ENCODE data around the gene LRRC19.

Gene LRRC19

DNA sequence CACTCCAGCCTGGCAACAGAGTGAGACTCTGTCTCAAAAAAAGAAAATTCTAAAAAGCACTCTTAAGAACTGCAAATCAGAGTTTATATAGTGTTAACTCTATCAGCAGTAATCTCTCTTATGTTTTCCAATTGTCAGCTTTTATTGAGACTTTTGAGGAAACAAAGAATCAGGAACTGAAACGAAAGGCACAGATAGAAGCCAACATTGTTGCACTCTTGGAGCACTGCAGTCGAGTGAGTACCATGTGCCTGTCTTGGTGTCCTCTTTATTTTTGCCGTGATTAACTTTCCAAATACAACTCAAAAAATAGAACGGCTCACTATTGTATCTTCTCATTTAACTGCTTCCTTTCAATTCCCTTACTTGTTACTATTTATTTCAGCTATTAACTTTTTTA is 41.7 kb upstream of the LRRC19 start:
- H3K79me1 ChIP-seq (ENCODE audit: low read depth, low read length), result no peaks in the 10 kb centered on the region
- no CpG with 5 or more reads among the region's 4 CpGs for WGBS, 2 donors (ENCODE audit: extremely low coverage in 2 of 2, insufficient read length in 2 of 2, insufficient replicate concordance in 1 of 2)
- no peak overlapping the region for H2BK5ac ChIP-seq (ENCODE audit: low read length)
- H4K8ac ChIP-seq (ENCODE audit: low read depth, low read length), result no peak overlapping the region
- no peak overlapping the region for H2AFZ ChIP-seq (ENCODE audit: low read length)
- no peak overlapping the region for H3K4ac ChIP-seq (ENCODE audit: low read length)
- peaks cover 3 to 32% of the 10 kb centered on the region in 2 donors for H3K36me3 ChIP-seq (replicated peaks in 1 of 2; ENCODE audit: control insufficient read depth in 2 of 2, insufficient read depth in 2 of 2, low read length in 2 of 2)
- H3K9me3 ChIP-seq (replicated peaks in 1 of 2; ENCODE audit: control insufficient read depth in 2 of 2, insufficient read depth in 1 of 2, low read depth in 1 of 2, low read length in 2 of 2), result no peaks in the 10 kb centered on the region
- no peak overlapping the region for H3K23ac ChIP-seq (ENCODE audit: low read depth, low read length, poor library complexity)
- H3K14ac ChIP-seq (ENCODE audit: low read length), result no peak overlapping the region
- H2BK12ac ChIP-seq (ENCODE audit: low read length), result no peak overlapping the region
- H2BK15ac ChIP-seq (ENCODE audit: low read length), result no peak overlapping the region
- no peaks in the 10 kb centered on the region for H3K4me1 ChIP-seq (ENCODE audit: control insufficient read depth in 2 of 2, insufficient read depth in 1 of 2, low read depth in 1 of 2, low read length in 2 of 2)
- no peaks in the 10 kb centered on the region for H3K27me3 ChIP-seq (ENCODE audit: control insufficient read depth in 3 of 3, insufficient read depth in 3 of 3, low read depth in 1 of 3, low read length in 3 of 3)
- H3K4me3 ChIP-seq (ENCODE audit: low read length in 2 of 2), result no peak overlapping the region
- no peak overlapping the region for H3K9ac ChIP-seq (ENCODE audit: low read depth, low read length, poor library complexity)
- DNase-seq (ENCODE audit: low spot score), result no peak
- H4K91ac ChIP-seq (ENCODE audit: low read depth, low read length, poor library complexity), result no peak overlapping the region
- no peak overlapping the region for H3K18ac ChIP-seq (ENCODE audit: low read length)
- H3K27ac ChIP-seq (replicated peaks; ENCODE audit: low read length), result no peak overlapping the region
- no peak overlapping the region for H2BK120ac ChIP-seq (ENCODE audit: low read depth, low read length)
- no peak overlapping the region for H2AK5ac ChIP-seq (ENCODE audit: low read depth, low read length)
- H3K4me2 ChIP-seq (ENCODE audit: insufficient read depth, low read length, poor library complexity, severe bottlenecking), result no peak overlapping the region

DNA sequence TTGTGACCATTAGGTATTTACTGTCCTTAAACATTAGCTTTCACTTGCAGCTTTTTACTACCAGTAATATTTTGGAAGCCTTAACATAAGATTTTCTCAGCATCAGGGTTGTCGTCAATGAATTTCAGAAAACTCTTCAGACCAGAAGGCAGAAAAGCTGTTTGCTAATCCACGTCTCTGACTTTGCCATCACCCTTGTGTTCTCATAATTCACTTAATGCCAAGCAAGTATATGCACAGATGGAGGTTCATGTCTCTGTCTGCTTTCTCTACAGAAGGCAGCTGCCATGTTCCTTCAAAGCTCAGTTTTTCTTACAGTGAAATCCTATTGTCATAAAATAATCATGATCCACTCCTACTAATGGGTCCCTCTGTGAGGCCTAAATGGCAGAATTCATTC is 37.7 kb upstream of the LRRC19 start:
- Histone ChIP-seq H2BK12ac (ENCODE audit: low read length) (no peak overlapping the region), H2BK5ac (ENCODE audit: low read length) (no peak overlapping the region), H3K4ac (ENCODE audit: low read length) (no peak overlapping the region), H3K18ac (ENCODE audit: low read length) (no peak overlapping the region), H3K9ac (ENCODE audit: low read depth, low read length, poor library complexity) (no peak overlapping the region), H3K4me3 (ENCODE audit: low read length in 2 of 2) (no peak overlapping the region), H3K23ac (ENCODE audit: low read depth, low read length, poor library complexity) (no peak overlapping the region), H2BK15ac (ENCODE audit: low read length) (no peak overlapping the region), H3K36me3 (replicated peaks in 1 of 2; ENCODE audit: control insufficient read depth in 2 of 2, insufficient read depth in 2 of 2, low read length in 2 of 2) (peaks cover 0 to 13% of the 10 kb centered on the region in 2 donors), H3K79me1 (ENCODE audit: low read depth, low read length) (no peaks in the 10 kb centered on the region), H2AK5ac (ENCODE audit: low read depth, low read length) (no peak overlapping the region), H2AFZ (ENCODE audit: low read length) (no peak overlapping the region), H3K4me1 (ENCODE audit: control insufficient read depth in 2 of 2, insufficient read depth in 1 of 2, low read depth in 1 of 2, low read length in 2 of 2) (no peaks in the 10 kb centered on the region), H2BK120ac (ENCODE audit: low read depth, low read length) (no peak overlapping the region), H3K27ac (replicated peaks; ENCODE audit: low read length) (no peak overlapping the region), H3K14ac (ENCODE audit: low read length) (no peak overlapping the region), H4K8ac (ENCODE audit: low read depth, low read length) (no peak overlapping the region), H3K27me3 (ENCODE audit: control insufficient read depth in 3 of 3, insufficient read depth in 3 of 3, low read depth in 1 of 3, low read length in 3 of 3) (no peaks in the 10 kb centered on the region), H3K4me2 (ENCODE audit: insufficient read depth, low read length, poor library complexity, severe bottlenecking) (no peak overlapping the region), H4K91ac (ENCODE audit: low read depth, low read length, poor library complexity) (no peak overlapping the region), H3K9me3 (replicated peaks in 1 of 2; ENCODE audit: control insufficient read depth in 2 of 2, insufficient read depth in 1 of 2, low read depth in 1 of 2, low read length in 2 of 2) (no peaks in the 10 kb centered on the region)
- no peak for DNase-seq (ENCODE audit: low spot score)
- no CpG with 5 or more reads among the region's 2 CpGs for WGBS, 2 donors (ENCODE audit: extremely low coverage in 2 of 2, insufficient read length in 2 of 2, insufficient replicate concordance in 1 of 2)

DNA sequence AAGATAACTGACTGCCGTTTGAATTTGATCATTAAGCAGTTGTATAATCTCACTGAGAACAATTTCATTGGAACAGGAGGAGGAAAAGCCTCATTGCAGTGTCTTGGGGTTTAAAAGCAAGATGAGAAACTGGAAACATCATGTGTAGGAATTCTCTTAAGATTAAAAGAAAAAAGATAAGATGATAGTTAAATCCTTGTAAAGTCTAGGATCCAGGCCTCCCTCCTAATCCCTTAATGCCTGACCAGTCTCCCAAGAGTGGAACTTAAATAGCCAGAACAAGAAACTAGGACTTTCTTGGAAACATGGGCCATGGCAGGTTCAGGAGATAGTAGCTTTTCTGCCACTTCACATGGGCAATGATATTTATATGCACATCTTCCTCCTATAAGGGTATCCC is 37.0 kb upstream of the LRRC19 start:
- no peak overlapping the region for H2AK5ac ChIP-seq (ENCODE audit: low read depth, low read length)
- H2BK15ac ChIP-seq (ENCODE audit: low read length), result no peak overlapping the region
- no peak overlapping the region for H2BK12ac ChIP-seq (ENCODE audit: low read length)
- DNase-seq (ENCODE audit: low spot score), result no peak
- H2AFZ ChIP-seq (ENCODE audit: low read length), result no peak overlapping the region
- H3K27me3 ChIP-seq (ENCODE audit: control insufficient read depth in 3 of 3, insufficient read depth in 3 of 3, low read depth in 1 of 3, low read length in 3 of 3), result no peaks in the 10 kb centered on the region
- no peaks in the 10 kb centered on the region for H3K4me1 ChIP-seq (ENCODE audit: control insufficient read depth in 2 of 2, insufficient read depth in 1 of 2, low read depth in 1 of 2, low read length in 2 of 2)
- no CpG with 5 or more reads among the region's 1 CpG for WGBS, 2 donors (ENCODE audit: extremely low coverage in 2 of 2, insufficient read length in 2 of 2, insufficient replicate concordance in 1 of 2)
- peaks cover 2 to 13% of the 10 kb centered on the region in 2 donors for H3K36me3 ChIP-seq (replicated peaks in 1 of 2; ENCODE audit: control insufficient read depth in 2 of 2, insufficient read depth in 2 of 2, low read length in 2 of 2)
- H3K4me2 ChIP-seq (ENCODE audit: insufficient read depth, low read length, poor library complexity, severe bottlenecking), result no peak overlapping the region
- H2BK120ac ChIP-seq (ENCODE audit: low read depth, low read length), result no peak overlapping the region
- no peaks in the 10 kb centered on the region for H3K79me1 ChIP-seq (ENCODE audit: low read depth, low read length)
- no peak overlapping the region for H3K9ac ChIP-seq (ENCODE audit: low read depth, low read length, poor library complexity)
- H3K18ac ChIP-seq (ENCODE audit: low read length), result no peak overlapping the region
- H3K27ac ChIP-seq (replicated peaks; ENCODE audit: low read length), result no peak overlapping the region
- H3K4me3 ChIP-seq (ENCODE audit: low read length in 2 of 2), result no peak overlapping the region
- H3K9me3 ChIP-seq (replicated peaks in 1 of 2; ENCODE audit: control insufficient read depth in 2 of 2, insufficient read depth in 1 of 2, low read depth in 1 of 2, low read length in 2 of 2), result no peaks in the 10 kb centered on the region
- H3K4ac ChIP-seq (ENCODE audit: low read length), result no peak overlapping the region
- H2BK5ac ChIP-seq (ENCODE audit: low read length), result no peak overlapping the region
- H3K23ac ChIP-seq (ENCODE audit: low read depth, low read length, poor library complexity), result no peak overlapping the region
- H4K8ac ChIP-seq (ENCODE audit: low read depth, low read length), result no peak overlapping the region
- no peak overlapping the region for H3K14ac ChIP-seq (ENCODE audit: low read length)
- H4K91ac ChIP-seq (ENCODE audit: low read depth, low read length, poor library complexity), result no peak overlapping the region

DNA sequence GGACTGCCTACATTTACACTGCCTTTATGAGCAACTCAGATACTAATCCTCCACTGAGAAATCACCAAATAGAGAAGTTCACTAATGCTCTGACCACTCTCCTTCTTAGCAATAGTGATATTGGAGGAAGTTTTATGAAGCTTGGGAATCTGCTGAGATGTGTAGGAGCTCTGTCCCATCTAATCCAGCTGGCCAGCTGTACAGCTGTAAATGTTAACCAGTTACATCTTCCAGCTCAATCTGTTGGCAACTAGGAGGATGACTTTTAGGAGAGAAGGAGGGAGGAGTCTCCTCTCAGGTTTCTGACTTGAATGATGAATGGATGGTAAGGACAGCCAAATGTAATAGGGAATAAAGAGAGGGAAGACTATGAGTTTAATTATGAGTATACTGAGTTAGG is 36.3 kb upstream of the LRRC19 start:
- H2BK15ac ChIP-seq (ENCODE audit: low read length), result no peak overlapping the region
- H3K4me1 ChIP-seq (ENCODE audit: control insufficient read depth in 2 of 2, insufficient read depth in 1 of 2, low read depth in 1 of 2, low read length in 2 of 2), result no peaks in the 10 kb centered on the region
- H3K9me3 ChIP-seq (replicated peaks in 1 of 2; ENCODE audit: control insufficient read depth in 2 of 2, insufficient read depth in 1 of 2, low read depth in 1 of 2, low read length in 2 of 2), result no peaks in the 10 kb centered on the region
- no peak overlapping the region for H3K9ac ChIP-seq (ENCODE audit: low read depth, low read length, poor library complexity)
- no peaks in the 10 kb centered on the region for H3K79me1 ChIP-seq (ENCODE audit: low read depth, low read length)
- H3K4me2 ChIP-seq (ENCODE audit: insufficient read depth, low read length, poor library complexity, severe bottlenecking), result no peak overlapping the region
- H3K4me3 ChIP-seq (ENCODE audit: low read length in 2 of 2), result no peak overlapping the region
- no peak overlapping the region for H2BK5ac ChIP-seq (ENCODE audit: low read length)
- H2AFZ ChIP-seq (ENCODE audit: low read length), result no peak overlapping the region
- H3K4ac ChIP-seq (ENCODE audit: low read length), result no peak overlapping the region
- no peaks in the 10 kb centered on the region for H3K27me3 ChIP-seq (ENCODE audit: control insufficient read depth in 3 of 3, insufficient read depth in 3 of 3, low read depth in 1 of 3, low read length in 3 of 3)
- H3K36me3 ChIP-seq (replicated peaks in 1 of 2; ENCODE audit: control insufficient read depth in 2 of 2, insufficient read depth in 2 of 2, low read length in 2 of 2), result peaks cover 2 to 13% of the 10 kb centered on the region in 2 donors
- no peak overlapping the region for H2BK120ac ChIP-seq (ENCODE audit: low read depth, low read length)
- H4K8ac ChIP-seq (ENCODE audit: low read depth, low read length), result no peak overlapping the region
- H2BK12ac ChIP-seq (ENCODE audit: low read length), result no peak overlapping the region
- no peak overlapping the region for H2AK5ac ChIP-seq (ENCODE audit: low read depth, low read length)
- H3K23ac ChIP-seq (ENCODE audit: low read depth, low read length, poor library complexity), result no peak overlapping the region
- no peak overlapping the region for H4K91ac ChIP-seq (ENCODE audit: low read depth, low read length, poor library complexity)
- H3K18ac ChIP-seq (ENCODE audit: low read length), result no peak overlapping the region
- no peak overlapping the region for H3K27ac ChIP-seq (replicated peaks; ENCODE audit: low read length)
- H3K14ac ChIP-seq (ENCODE audit: low read length), result no peak overlapping the region
- no peak for DNase-seq (ENCODE audit: low spot score)
